Neutrophil (primary cell): ENCODE data around the gene RNF141.
A peak's percentile ranks its signal among the peaks of the same experiment; 100 is the strongest.

Experiments used
- H3K27ac ChIP-seq: fragments of 200-600 bp; sonication (generic); 2 replicates; pipeline ENCODE4 v1.5.1; 2016; ENCODE audit warnings: mild to moderate bottlenecking, moderate library complexity
- H3K27me3 ChIP-seq: fragments of 200-600 bp; sonication (generic); 2 replicates; pipeline ENCODE4 v1.6.0; 2016; ENCODE audit warnings: mild to moderate bottlenecking
- H3K36me3 ChIP-seq: fragments of 200-600 bp; sonication (generic); 2 replicates; pipeline ENCODE4 v1.5.1; 2017
- H3K4me1 ChIP-seq, 2 experiments: fragments of 200-600 bp in 1 of 2; sonication (generic) in 1 of 2; 1 replicate in 1 of 2; 2 replicates in 1 of 2; pipeline versions ENCODE4 v1.5.1 to v1.6.1; 2013 to 2016; ENCODE audit warnings: low read depth in 1 of 2, low read length in 1 of 2, mild to moderate bottlenecking in 1 of 2, moderate library complexity in 1 of 2; ENCODE audit not compliant: control insufficient read depth in 1 of 2, insufficient read depth in 1 of 2
- H3K4me3 ChIP-seq, 2 experiments: fragments of 200-600 bp in 1 of 2; sonication (generic) in 1 of 2; 1 replicate in 1 of 2; 2 replicates in 1 of 2; pipeline ENCODE4 v1.5.1; 2013 to 2016; ENCODE audit warnings: low read depth in 1 of 2, low read length in 1 of 2, mild to moderate bottlenecking in 1 of 2, moderate library complexity in 1 of 2
- H3K9me3 ChIP-seq: fragments of 200-600 bp; sonication (generic); 2 replicates; pipeline ENCODE4 v1.5.1; 2016
- TF ChIP-seq, protein P1 (sequence below): fragments of 200-600 bp; sonication (generic); IDR thresholded peaks from 2 replicates; pipeline ENCODE4 v1.5.1; 2016; ENCODE audit warnings: antibody characterized with exemption

Gene RNF141

DNA sequence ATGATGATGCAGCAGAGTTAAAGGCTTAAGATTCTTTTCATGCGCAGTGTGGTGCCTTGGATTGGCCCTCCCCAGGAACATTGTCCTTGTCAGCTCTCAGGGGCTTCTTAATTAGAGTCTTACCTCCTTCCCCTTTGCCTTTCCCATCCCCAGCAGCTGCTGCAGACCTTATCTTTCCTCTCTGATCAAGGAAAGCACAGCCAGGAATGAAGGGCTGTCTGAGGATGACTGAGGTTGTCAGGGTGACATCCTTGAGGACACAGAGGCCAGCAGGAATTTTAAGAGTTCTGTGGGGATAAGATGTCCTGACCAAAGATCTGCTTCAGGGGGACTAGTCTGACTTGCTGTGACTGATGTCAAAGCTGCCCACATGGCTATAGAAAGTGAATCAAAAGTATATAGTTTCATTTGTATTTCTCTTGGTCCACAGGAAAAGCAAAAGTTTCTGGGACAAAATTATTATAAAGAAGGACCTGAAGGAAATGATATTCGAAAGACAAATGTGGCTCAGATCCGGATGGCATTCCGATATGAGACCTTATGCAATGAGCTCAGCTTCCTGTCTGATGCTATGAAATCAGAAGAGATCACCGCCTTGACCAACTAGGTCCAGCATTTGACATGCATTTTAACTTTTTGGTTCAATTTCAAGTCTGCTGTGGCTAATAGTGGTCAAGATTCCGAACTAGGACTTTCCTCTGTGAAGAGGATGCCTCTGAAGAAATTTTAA is 35.5 kb downstream of the RNF141 start:
- Histone ChIP-seq H3K36me3 (peaks cover 14% of the 10 kb centered on the region), H3K27me3 (no peaks in the 10 kb centered on the region), H3K4me1 (peaks cover 62 to 66% of the 10 kb centered on the region in 2 experiments), H3K4me3 (peak overlapping the region in 1 of 2 experiments; percentile 56), H3K27ac (no peak overlapping the region), H3K9me3 (no peaks in the 10 kb centered on the region)
- TF ChIP-seq, protein P1, sequence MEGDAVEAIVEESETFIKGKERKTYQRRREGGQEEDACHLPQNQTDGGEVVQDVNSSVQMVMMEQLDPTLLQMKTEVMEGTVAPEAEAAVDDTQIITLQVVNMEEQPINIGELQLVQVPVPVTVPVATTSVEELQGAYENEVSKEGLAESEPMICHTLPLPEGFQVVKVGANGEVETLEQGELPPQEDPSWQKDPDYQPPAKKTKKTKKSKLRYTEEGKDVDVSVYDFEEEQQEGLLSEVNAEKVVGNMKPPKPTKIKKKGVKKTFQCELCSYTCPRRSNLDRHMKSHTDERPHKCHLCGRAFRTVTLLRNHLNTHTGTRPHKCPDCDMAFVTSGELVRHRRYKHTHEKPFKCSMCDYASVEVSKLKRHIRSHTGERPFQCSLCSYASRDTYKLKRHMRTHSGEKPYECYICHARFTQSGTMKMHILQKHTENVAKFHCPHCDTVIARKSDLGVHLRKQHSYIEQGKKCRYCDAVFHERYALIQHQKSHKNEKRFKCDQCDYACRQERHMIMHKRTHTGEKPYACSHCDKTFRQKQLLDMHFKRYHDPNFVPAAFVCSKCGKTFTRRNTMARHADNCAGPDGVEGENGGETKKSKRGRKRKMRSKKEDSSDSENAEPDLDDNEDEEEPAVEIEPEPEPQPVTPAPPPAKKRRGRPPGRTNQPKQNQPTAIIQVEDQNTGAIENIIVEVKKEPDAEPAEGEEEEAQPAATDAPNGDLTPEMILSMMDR, result no peak

DNA sequence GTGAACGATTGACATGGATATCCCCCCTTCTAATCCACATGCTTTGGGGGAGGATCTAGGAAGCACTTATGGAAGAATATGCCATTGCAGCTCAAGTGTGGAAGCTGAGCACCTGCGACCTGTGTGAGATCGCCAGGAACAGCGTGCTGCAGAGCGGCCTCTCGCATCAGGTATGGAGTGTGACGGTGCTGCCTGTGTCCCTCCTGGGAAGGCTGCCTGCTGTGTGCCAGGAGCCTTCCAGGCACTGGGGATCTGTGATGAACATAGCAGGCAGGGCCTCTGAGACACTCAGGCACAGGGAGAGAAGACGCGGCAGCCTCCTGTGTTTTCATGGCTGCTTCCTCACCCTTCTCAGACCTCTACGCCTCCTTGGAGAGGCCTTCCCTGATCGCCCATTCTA is 36.5 kb downstream of the RNF141 start:
- Histone ChIP-seq H3K27ac (no peak overlapping the region), H3K4me1 (peaks cover 66 to 67% of the 10 kb centered on the region in 2 experiments), H3K36me3 (peaks cover 23% of the 10 kb centered on the region), H3K9me3 (no peaks in the 10 kb centered on the region), H3K27me3 (no peaks in the 10 kb centered on the region), H3K4me3 (peak overlapping the region; percentile 36 to 56)
- TF ChIP-seq, protein P1, result no peak

DNA sequence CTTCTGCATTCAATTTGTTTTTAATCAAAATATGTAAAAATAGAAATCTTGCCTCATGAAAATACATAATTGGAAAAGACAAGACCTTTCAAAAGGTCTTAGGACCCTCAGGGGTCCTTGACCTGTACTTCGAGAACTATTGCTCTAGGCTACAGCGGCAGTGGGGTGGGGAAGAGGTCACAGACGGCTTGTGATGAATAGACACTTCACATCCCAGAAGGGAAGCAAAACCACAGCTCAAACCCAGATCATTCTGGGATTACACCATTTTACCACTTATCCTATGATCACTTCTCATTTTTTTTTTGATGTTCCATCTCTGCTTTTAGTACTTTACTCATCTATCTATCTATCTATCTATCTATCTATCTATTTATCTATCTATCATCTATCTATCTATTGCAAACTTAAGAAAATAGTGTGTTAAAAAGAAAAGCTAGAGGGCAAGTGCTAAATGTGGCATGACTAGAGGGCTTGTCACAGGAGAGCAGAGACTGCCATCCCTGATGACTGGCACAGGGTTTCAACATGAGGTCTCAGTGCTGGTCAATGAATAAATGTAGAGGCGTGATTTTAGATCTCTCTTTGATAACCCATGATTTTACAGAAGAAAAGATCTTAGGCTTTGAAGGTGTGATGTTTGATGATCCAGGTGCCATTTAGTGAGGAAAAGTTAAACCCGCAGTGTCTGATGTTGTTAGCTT is 37.1 kb downstream of the RNF141 start:
- TF ChIP-seq, protein P1, result no peak
- Histone ChIP-seq H3K9me3 (no peaks in the 10 kb centered on the region), H3K27ac (no peak overlapping the region), H3K4me3 (peak overlapping the region; percentile 36 to 56), H3K27me3 (no peaks in the 10 kb centered on the region), H3K36me3 (peaks cover 29% of the 10 kb centered on the region), H3K4me1 (peaks cover 66 to 67% of the 10 kb centered on the region in 2 experiments)

DNA sequence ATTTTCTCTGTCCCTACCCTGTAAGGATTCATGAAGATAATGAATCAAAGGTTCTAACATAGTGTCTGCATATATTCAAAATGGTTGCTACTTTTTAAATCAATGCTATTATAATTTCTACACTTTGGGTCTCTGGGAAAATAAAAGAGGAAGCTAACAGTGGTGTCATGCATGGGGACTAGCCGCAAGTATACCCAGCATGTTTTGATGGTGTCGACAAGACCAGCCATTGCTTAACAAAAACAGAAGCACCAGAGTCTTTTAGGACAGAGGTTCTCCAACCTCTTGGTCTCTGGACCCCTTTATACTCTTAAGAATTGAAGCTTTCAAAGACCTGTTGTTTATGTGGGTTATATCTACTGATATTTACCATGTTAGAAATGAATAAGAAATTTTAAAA is 37.8 kb downstream of the RNF141 start:
- H3K36me3 ChIP-seq, result peaks cover 36% of the 10 kb centered on the region

DNA sequence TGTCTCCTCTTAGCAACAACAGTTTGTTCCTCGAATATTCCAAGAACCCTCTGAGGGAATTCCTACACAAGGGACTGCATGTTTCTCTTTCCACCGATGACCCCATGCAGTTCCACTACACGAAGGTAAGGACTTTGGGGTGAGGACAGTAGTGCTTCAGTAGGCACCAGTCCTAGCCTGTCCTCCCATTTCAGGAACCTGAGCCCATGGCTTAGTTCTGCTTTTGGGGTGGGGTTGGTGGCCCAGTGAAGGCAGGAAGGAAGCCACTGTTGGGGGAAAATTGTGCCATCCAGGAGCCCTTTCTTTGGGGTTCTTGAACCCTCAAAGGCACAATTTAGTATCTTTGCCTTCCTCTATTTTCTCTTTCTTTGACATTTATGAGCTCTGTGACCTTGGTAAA is 38.2 kb downstream of the RNF141 start:
- Histone ChIP-seq H3K4me3 (peak overlapping the region; percentile 36 to 56), H3K36me3 (peaks cover 40% of the 10 kb centered on the region), H3K4me1 (peaks cover 66 to 67% of the 10 kb centered on the region in 2 experiments), H3K27me3 (no peaks in the 10 kb centered on the region), H3K27ac (no peak overlapping the region), H3K9me3 (no peaks in the 10 kb centered on the region)
- TF ChIP-seq, protein P1, result no peak

More for the DNA sequence above, 37.8 kb downstream of the RNF141 start:
- H3K4me3 ChIP-seq, result peak overlapping the region; percentile 36 to 56
- peaks cover 66 to 67% of the 10 kb centered on the region in 2 experiments for H3K4me1 ChIP-seq
- no peaks in the 10 kb centered on the region for H3K27me3 ChIP-seq
- H3K9me3 ChIP-seq, result no peaks in the 10 kb centered on the region
- TF ChIP-seq, protein P1, result no peak
- no peak overlapping the region for H3K27ac ChIP-seq
